ENCODE measurements around the gene TUBG2. TPM values are rescaled to one million over a fixed set of nuclear protein-coding genes. Genes with fewer than 3 reads are reported as not detected.

The TUBG2 gene
- total RNA-seq, 1 experiment from 2014 or later: 23.8 TPM

GRCh38 chr17:42687707-42688320 is 28.7 kb downstream of the TUBG2 start:
- intact Hi-C loops (cut with micrococcal nuclease; ENCODE audit: unreplicated experiment): no loop called here
- Histone ChIP-seq H3K4me1 (0 out of 2 replicates have a peak, but pooled peaks cover 5% of the 10 kb centered on the region), H3K36me3 (ENCODE audit: control insufficient read depth, insufficient read depth, low read length) (no peaks in the 10 kb centered on the region), H3K9me3 (no peaks in the 10 kb centered on the region), H3K27me3 (replicated peaks; ENCODE audit: control insufficient read depth, insufficient read depth, low read length) (no peaks in the 10 kb centered on the region), H3K4me3 (ENCODE audit: low read depth, low read length) (no peak overlapping the region)
- Mint-ChIP-seq H3K9me3 (ENCODE audit: unreplicated experiment) (no peaks in the 10 kb centered on the region), H3K27me3 (ENCODE audit: insufficient read depth, unreplicated experiment) (no peaks in the 10 kb centered on the region), H3K4me3 (ENCODE audit: unreplicated experiment) (no peak overlapping the region), H3K4me1 (ENCODE audit: low read depth, unreplicated experiment) (no peaks in the 10 kb centered on the region), H3K36me3 (ENCODE audit: insufficient read depth, unreplicated experiment) (no peaks in the 10 kb centered on the region), H3K27ac (ENCODE audit: unreplicated experiment) (no peak overlapping the region)
- no TSS peak for BruUV-seq (replicated peaks)
- ChIA-PET POLR2A (no interaction called here), CTCF (no interaction called here)
- DNase-seq: no peak
- TF ChIP-seq CTCF (IDR thresholded peaks at IDR 0.05; ENCODE audit: insufficient read depth in 1 of 2, low read depth in 1 of 2, low read length in 1 of 2, severe bottlenecking in 1 of 2, unreplicated experiment in 1 of 2): no peak

- H3K27ac Mint-ChIP-seq (ENCODE audit: unreplicated experiment): no peak overlapping the region
- H3K9me3 ChIP-seq: no peaks in the 10 kb centered on the region
- no peak for TF ChIP-seq CTCF (IDR thresholded peaks at IDR 0.05; ENCODE audit: insufficient read depth in 1 of 2, low read depth in 1 of 2, low read length in 1 of 2, severe bottlenecking in 1 of 2, unreplicated experiment in 1 of 2)
- H3K36me3 ChIP-seq (ENCODE audit: control insufficient read depth, insufficient read depth, low read length): no peaks in the 10 kb centered on the region
- H3K4me1 ChIP-seq: no peaks in the 10 kb centered on the region
- H3K4me1 Mint-ChIP-seq (ENCODE audit: low read depth, unreplicated experiment): no peaks in the 10 kb centered on the region
- H3K27me3 ChIP-seq (replicated peaks; ENCODE audit: control insufficient read depth, insufficient read depth, low read length): no peaks in the 10 kb centered on the region
- BruUV-seq (replicated peaks): no TSS peak
- DNase-seq: no peak
- no peaks in the 10 kb centered on the region for H3K27me3 Mint-ChIP-seq (ENCODE audit: insufficient read depth, unreplicated experiment)
- POLR2A ChIA-PET: no interaction called here
- H3K36me3 Mint-ChIP-seq (ENCODE audit: insufficient read depth, unreplicated experiment): peaks cover 6% of the 10 kb centered on the region
- CTCF ChIA-PET: no interaction called here
- no peaks in the 10 kb centered on the region for H3K9me3 Mint-ChIP-seq (ENCODE audit: unreplicated experiment)
- H3K4me3 ChIP-seq (ENCODE audit: low read depth, low read length): no peak overlapping the region
- intact Hi-C loops (cut with micrococcal nuclease; ENCODE audit: unreplicated experiment): no loop called here
- H3K4me3 Mint-ChIP-seq (ENCODE audit: unreplicated experiment): no peak overlapping the region
These were observed 31.5 kb downstream of the TUBG2 start for GRCh38 chr17:42690596-42690995.

- ChIA-PET POLR2A (no interaction called here), CTCF (no interaction called here)
- no TSS peak for BruUV-seq (replicated peaks)
- no peak for DNase-seq
- no peak for TF ChIP-seq CTCF (IDR thresholded peaks at IDR 0.05; ENCODE audit: insufficient read depth in 1 of 2, low read depth in 1 of 2, low read length in 1 of 2, severe bottlenecking in 1 of 2, unreplicated experiment in 1 of 2)
- H3K27me3 Mint-ChIP-seq (ENCODE audit: insufficient read depth, unreplicated experiment): no peaks in the 10 kb centered on the region
- H3K9me3 Mint-ChIP-seq (ENCODE audit: unreplicated experiment): no peaks in the 10 kb centered on the region
- no peaks in the 10 kb centered on the region for H3K9me3 ChIP-seq
- H3K4me3 ChIP-seq (ENCODE audit: low read depth, low read length): no peak overlapping the region
- peaks cover 6% of the 10 kb centered on the region for H3K36me3 Mint-ChIP-seq (ENCODE audit: insufficient read depth, unreplicated experiment)
- no peaks in the 10 kb centered on the region for H3K27me3 ChIP-seq (replicated peaks; ENCODE audit: control insufficient read depth, insufficient read depth, low read length)
- no peaks in the 10 kb centered on the region for H3K4me1 ChIP-seq
- no peaks in the 10 kb centered on the region for H3K36me3 ChIP-seq (ENCODE audit: control insufficient read depth, insufficient read depth, low read length)
- no peaks in the 10 kb centered on the region for H3K4me1 Mint-ChIP-seq (ENCODE audit: low read depth, unreplicated experiment)
- no peak overlapping the region for H3K27ac Mint-ChIP-seq (ENCODE audit: unreplicated experiment)
- intact Hi-C loops (cut with micrococcal nuclease; ENCODE audit: unreplicated experiment): no loop called here
- no peak overlapping the region for H3K4me3 Mint-ChIP-seq (ENCODE audit: unreplicated experiment)
These were observed 32.0 kb downstream of the TUBG2 start for GRCh38 chr17:42691021-42691545.

All from Caco-2 (cell line).